Measurements from ENCODE around the gene CYP2S1. TPM values are rescaled to one million over a fixed set of nuclear protein-coding genes. Genes with fewer than 3 reads are reported as not detected.

The CYP2S1 gene
- total RNA-seq, 1 experiment from 2014 or later, result 191 TPM

GRCh38 chr19:41249707-41250423, 56.8 kb downstream of the CYP2S1 start:
- ChIA-PET CTCF (interaction anchor here (1.2 to 3.0 kb wide), 4 partner anchors 13 to 59 kb away, joined by 4 to 28 read pairs (median 8); partner anchors contain the start of gene HNRNPUL1), POLR2A (interaction anchor here (0.8 to 1.4 kb wide), 2 partner anchors 14 to 18 kb away, joined by 4 to 5 read pairs; partner anchors contain the start of gene HNRNPUL1)
- H3K4me3 Mint-ChIP-seq, result no peak overlapping the region
- H3K36me3 Mint-ChIP-seq, result peaks cover 33% of the 10 kb centered on the region
- no peaks in the 10 kb centered on the region for H3K27me3 Mint-ChIP-seq (ENCODE audit: low read depth)
- DNase-seq (ENCODE audit: low spot score), result peak; percentile 48
- ATAC-seq, result peak; percentile 82
- TF ChIP-seq SMAD4 (CRISPR knock-in tag; IDR thresholded peaks at IDR 0.05) (no peak), CREB1 (CRISPR knock-in tag; IDR thresholded peaks at IDR 0.05) (no peak), ESRRA (CRISPR knock-in tag; IDR thresholded peaks at IDR 0.05; ENCODE audit: borderline replicate concordance) (no peak), ATF2 (CRISPR knock-in tag; IDR thresholded peaks at IDR 0.05; ENCODE audit: borderline replicate concordance, low read depth) (no peak), ETV6 (CRISPR knock-in tag; IDR thresholded peaks at IDR 0.05) (no peak), ZNF532 (CRISPR knock-in tag; IDR thresholded peaks at IDR 0.05; ENCODE audit: borderline replicate concordance) (no peak), E2F4 (CRISPR knock-in tag; IDR thresholded peaks at IDR 0.05; ENCODE audit: borderline replicate concordance, low read depth) (no peak), NFE2L1 (CRISPR knock-in tag; IDR thresholded peaks at IDR 0.05) (no peak), KAT7 (CRISPR knock-in tag; IDR thresholded peaks at IDR 0.05; ENCODE audit: borderline replicate concordance) (no peak), NFYB (CRISPR knock-in tag; conservative IDR thresholded peaks at IDR 0.05; ENCODE audit: low read depth) (no peak)
- H3K9me3 Mint-ChIP-seq, result peaks cover 9% of the 10 kb centered on the region
- H3K27ac Mint-ChIP-seq, result peak overlapping the region; percentile 19; the same call in 1 of the 2 replicates
- no peaks in the 10 kb centered on the region for H3K4me1 Mint-ChIP-seq

- H3K4me3 Mint-ChIP-seq, result no peak overlapping the region
- no peaks in the 10 kb centered on the region for H3K4me1 Mint-ChIP-seq
- no peak for DNase-seq (ENCODE audit: low spot score)
- no peak for ATAC-seq
- CTCF ChIA-PET, result interaction anchor here (1.1 kb wide), 1 partner anchor 279 kb away, joined by 3 read pairs; no protein-coding TSS in a partner anchor
- H3K36me3 Mint-ChIP-seq, result peaks cover 32% of the 10 kb centered on the region
- POLR2A ChIA-PET, result no interaction called here
- no peaks in the 10 kb centered on the region for H3K27me3 Mint-ChIP-seq (ENCODE audit: low read depth)
- no peak overlapping the region for H3K27ac Mint-ChIP-seq
- peaks cover 2% of the 10 kb centered on the region; the same call in 1 of the 2 replicates for H3K9me3 Mint-ChIP-seq
- TF ChIP-seq CBFB (CRISPR knock-in tag; IDR thresholded peaks at IDR 0.05; ENCODE audit: low read depth) (no peak), E2F1 (CRISPR knock-in tag; IDR thresholded peaks at IDR 0.05) (no peak), ATF1 (CRISPR knock-in tag; IDR thresholded peaks at IDR 0.05) (no peak)
Measured at GRCh38 chr19:41253660-41254059, 60.6 kb downstream of the CYP2S1 start.
